Mesenchymal stem cell (in vitro differentiated cells and primary cell): ENCODE measurements around the gene CTNNA3.

ENCODE experiments used
- DNase-seq: peaks from one replicate; pipeline ENCODE4 v3.0.0-alpha.2; 2013
- H2AFZ ChIP-seq: one replicate; pipeline ENCODE4 v1.6.1; 2013; ENCODE audit warnings: low read depth, mild to moderate bottlenecking, control low read depth, inconsistent platforms, low read length, moderate library complexity
- H2AK5ac ChIP-seq: 2 replicates; pipeline ENCODE4 v1.6.1; 2013; ENCODE audit warnings: low read length, moderate library complexity, mild to moderate bottlenecking, inconsistent platforms; ENCODE audit not compliant: severe bottlenecking
- H2BK120ac ChIP-seq: one replicate; pipeline ENCODE4 v1.6.1; 2013; ENCODE audit warnings: low read depth, mild to moderate bottlenecking, inconsistent platforms, low read length, moderate library complexity
- H2BK12ac ChIP-seq, 2 experiments: one replicate each; pipeline ENCODE4 v1.6.1; 2013; ENCODE audit warnings: inconsistent platforms in 2 of 2, low read length in 2 of 2, mild to moderate bottlenecking in 2 of 2, moderate library complexity in 2 of 2, control low read depth in 1 of 2
- H2BK15ac ChIP-seq: one replicate; pipeline ENCODE4 v1.6.1; 2013; ENCODE audit warnings: mild to moderate bottlenecking, low read depth, inconsistent platforms; ENCODE audit not compliant: poor library complexity, severe bottlenecking
- H2BK5ac ChIP-seq: 2 replicates; pipeline ENCODE4 v1.6.1; 2013; ENCODE audit warnings: low read depth, mild to moderate bottlenecking, low read length, control low read depth, inconsistent platforms; ENCODE audit not compliant: poor library complexity, severe bottlenecking
- H3K14ac ChIP-seq, 2 experiments: one replicate each; pipeline ENCODE4 v1.6.1; 2013; ENCODE audit warnings: inconsistent platforms in 2 of 2, low read length in 2 of 2, control low read depth in 1 of 2, mild to moderate bottlenecking in 1 of 2, moderate library complexity in 1 of 2
- H3K18ac ChIP-seq, 2 experiments: one replicate each; pipeline ENCODE4 v1.6.1; 2013; ENCODE audit warnings: inconsistent platforms in 2 of 2, low read length in 2 of 2, control low read depth in 1 of 2, low read depth in 1 of 2, mild to moderate bottlenecking in 1 of 2
- H3K23ac ChIP-seq, 2 experiments: one replicate each; pipeline ENCODE4 v1.6.1; 2013; ENCODE audit warnings: inconsistent platforms in 2 of 2, low read length in 2 of 2, mild to moderate bottlenecking in 2 of 2, moderate library complexity in 2 of 2, control low read depth in 1 of 2
- H3K27ac ChIP-seq: 2 replicates; pipeline ENCODE4 v1.5.1; 2013; ENCODE audit warnings: mild to moderate bottlenecking, moderate library complexity, low read length, control low read depth, inconsistent platforms; ENCODE audit not compliant: poor library complexity, severe bottlenecking
- H3K27me3 ChIP-seq, 2 experiments: 2 replicates each; pipeline versions ENCODE4 v1.6.1 to v1.7.0; 2013; ENCODE audit warnings: low read length in 2 of 2, mild to moderate bottlenecking in 2 of 2, moderate library complexity in 2 of 2, control low read depth in 1 of 2, inconsistent platforms in 1 of 2; ENCODE audit not compliant: control insufficient read depth in 1 of 2, insufficient read depth in 1 of 2
- H3K36me3 ChIP-seq, 2 experiments: 2 replicates each; pipeline versions ENCODE4 v1.6.1 to v1.7.0; 2013; ENCODE audit warnings: low read length in 2 of 2, control low read depth in 1 of 2, inconsistent platforms in 1 of 2, low read depth in 1 of 2, mild to moderate bottlenecking in 1 of 2; ENCODE audit not compliant: insufficient read depth in 2 of 2, control insufficient read depth in 1 of 2
- H3K4ac ChIP-seq, 2 experiments: one replicate each; pipeline ENCODE4 v1.6.1; 2013; ENCODE audit warnings: inconsistent platforms in 2 of 2, low read length in 2 of 2, mild to moderate bottlenecking in 2 of 2, moderate library complexity in 2 of 2, control low read depth in 1 of 2, low read depth in 1 of 2
- H3K4me1 ChIP-seq: 2 replicates; pipeline ENCODE4 v1.6.1; 2013; ENCODE audit warnings: low read depth, low read length, control low read depth; ENCODE audit not compliant: control insufficient read depth, insufficient read depth
- H3K4me2 ChIP-seq: 2 replicates; pipeline ENCODE4 v1.6.1; 2013; ENCODE audit warnings: low read length, mild to moderate bottlenecking, inconsistent platforms; ENCODE audit not compliant: poor library complexity, severe bottlenecking
- H3K4me3 ChIP-seq, 2 experiments: 2 replicates each; pipeline versions ENCODE4 v1.5.1 to v1.7.0; 2013; ENCODE audit warnings: low read length in 2 of 2, mild to moderate bottlenecking in 2 of 2, control low read depth in 1 of 2, low read depth in 1 of 2; ENCODE audit not compliant: insufficient read depth in 1 of 2
- H3K79me1 ChIP-seq: replicated peaks from 2 replicates; pipeline ENCODE4 v1.6.1; 2013; ENCODE audit warnings: mild to moderate bottlenecking, control low read depth, low read length, inconsistent platforms; ENCODE audit not compliant: poor library complexity, severe bottlenecking
- H3K9ac ChIP-seq: 2 replicates; pipeline ENCODE4 v1.7.0; 2013; ENCODE audit warnings: mild to moderate bottlenecking, low read length, moderate library complexity
- H3K9me3 ChIP-seq: 2 replicates; pipeline ENCODE4 v1.7.0; 2013; ENCODE audit warnings: mild to moderate bottlenecking, low read length; ENCODE audit not compliant: control insufficient read depth
- H4K8ac ChIP-seq: one replicate; pipeline ENCODE4 v1.6.1; 2013; ENCODE audit warnings: inconsistent platforms, mild to moderate bottlenecking, low read length, moderate library complexity
- H4K91ac ChIP-seq: one replicate; pipeline ENCODE4 v1.6.1; 2013; ENCODE audit warnings: mild to moderate bottlenecking, low read length, inconsistent platforms
- WGBS: methylation state at CpG from one replicate; pipeline ENCODE4 v1.1.7; 2013; ENCODE audit warnings: mixed read lengths; 5-methylcytosine and 5-hydroxymethylcytosine counted together

Gene CTNNA3

GRCh38 chr10:67015225-67015624 is 680.8 kb downstream of the CTNNA3 start:
- no peak overlapping the region for H3K4me2 ChIP-seq
- no CpG with 5 or more reads among the region's 1 CpG for WGBS
- H3K4ac ChIP-seq, result no peak overlapping the region
- H3K9ac ChIP-seq, result no peak overlapping the region
- H3K18ac ChIP-seq, result no peak overlapping the region
- H3K79me1 ChIP-seq, result no peaks in the 10 kb centered on the region
- no peak overlapping the region for H2AFZ ChIP-seq
- H2AK5ac ChIP-seq, result no peak overlapping the region
- no peaks in the 10 kb centered on the region for H3K4me1 ChIP-seq
- H3K27ac ChIP-seq, result no peak overlapping the region
- no peak for DNase-seq
- no peaks in the 10 kb centered on the region for H3K9me3 ChIP-seq
- H4K8ac ChIP-seq, result no peak overlapping the region
- no peak overlapping the region for H2BK15ac ChIP-seq
- H2BK12ac ChIP-seq, result no peak overlapping the region
- no peak overlapping the region for H4K91ac ChIP-seq
- no peaks in the 10 kb centered on the region for H3K27me3 ChIP-seq
- H3K4me3 ChIP-seq, result no peak overlapping the region
- no peak overlapping the region for H2BK5ac ChIP-seq
- H2BK120ac ChIP-seq, result no peak overlapping the region
- H3K14ac ChIP-seq, result no peak overlapping the region
- no peaks in the 10 kb centered on the region for H3K36me3 ChIP-seq
- H3K23ac ChIP-seq, result no peak overlapping the region

GRCh38 chr10:67011981-67012380 is 684.0 kb downstream of the CTNNA3 start:
- Histone ChIP-seq H3K23ac (no peak overlapping the region), H3K4me3 (no peak overlapping the region), H4K8ac (no peak overlapping the region), H3K9me3 (no peaks in the 10 kb centered on the region), H3K27me3 (no peaks in the 10 kb centered on the region), H3K79me1 (no peaks in the 10 kb centered on the region), H3K4ac (no peak overlapping the region), H3K18ac (no peak overlapping the region), H3K14ac (no peak overlapping the region), H2BK12ac (no peak overlapping the region), H3K4me1 (no peaks in the 10 kb centered on the region), H2AK5ac (no peak overlapping the region), H3K36me3 (no peaks in the 10 kb centered on the region), H2BK120ac (no peak overlapping the region), H3K27ac (no peak overlapping the region), H2AFZ (no peak overlapping the region), H2BK15ac (no peak overlapping the region), H3K4me2 (no peak overlapping the region), H4K91ac (no peak overlapping the region), H2BK5ac (no peak overlapping the region), H3K9ac (no peak overlapping the region)
- 70% methylated on average over 1 of the region's 3 CpGs for WGBS
- no peak for DNase-seq

- no peak for DNase-seq
- no peak overlapping the region for H2AK5ac ChIP-seq
- H3K9me3 ChIP-seq, result no peaks in the 10 kb centered on the region
- no peaks in the 10 kb centered on the region for H3K27me3 ChIP-seq
- H3K36me3 ChIP-seq, result no peaks in the 10 kb centered on the region
- no peak overlapping the region for H3K4me3 ChIP-seq
- H3K4me1 ChIP-seq, result no peaks in the 10 kb centered on the region
- no peaks in the 10 kb centered on the region for H3K79me1 ChIP-seq
- H3K9ac ChIP-seq, result no peak overlapping the region
- no peak overlapping the region for H3K27ac ChIP-seq
- no peak overlapping the region for H4K91ac ChIP-seq
- H3K18ac ChIP-seq, result no peak overlapping the region
- H3K4me2 ChIP-seq, result no peak overlapping the region
- no peak overlapping the region for H3K14ac ChIP-seq
- no peak overlapping the region for H2AFZ ChIP-seq
- H3K23ac ChIP-seq, result no peak overlapping the region
- no CpG with 5 or more reads among the region's 1 CpG for WGBS
- H2BK12ac ChIP-seq, result no peak overlapping the region
- no peak overlapping the region for H2BK15ac ChIP-seq
- no peak overlapping the region for H4K8ac ChIP-seq
- no peak overlapping the region for H2BK120ac ChIP-seq
- no peak overlapping the region for H2BK5ac ChIP-seq
- H3K4ac ChIP-seq, result no peak overlapping the region
Measured at GRCh38 chr10:67011480-67011879, 684.5 kb downstream of the CTNNA3 start.

GRCh38 chr10:67005981-67006380 is 690.0 kb downstream of the CTNNA3 start:
- Histone ChIP-seq H2BK15ac (no peak overlapping the region), H3K27ac (no peak overlapping the region), H4K8ac (no peak overlapping the region), H3K4me3 (no peak overlapping the region), H2AFZ (no peak overlapping the region), H3K4ac (no peak overlapping the region), H2BK120ac (no peak overlapping the region), H3K9ac (no peak overlapping the region), H3K14ac (no peak overlapping the region), H3K9me3 (no peaks in the 10 kb centered on the region), H3K79me1 (no peaks in the 10 kb centered on the region), H4K91ac (no peak overlapping the region), H2BK12ac (no peak overlapping the region), H2AK5ac (no peak overlapping the region), H3K4me1 (no peaks in the 10 kb centered on the region), H3K23ac (no peak overlapping the region), H3K4me2 (no peak overlapping the region), H2BK5ac (no peak overlapping the region), H3K36me3 (no peaks in the 10 kb centered on the region), H3K27me3 (no peaks in the 10 kb centered on the region), H3K18ac (no peak overlapping the region)
- DNase-seq, result no peak
- WGBS, result no CpG with 5 or more reads among the region's 1 CpG
